Testis (tissue), 2 donors: ENCODE results near the gene EFEMP1.

Experiments used
- CTCF ChIP-seq, 3 experiments: fragments of 450-650 bp in 2 of 3; fragments of 200-600 bp in 1 of 3; sonication (generic) in 1 of 3; IDR thresholded peaks; one replicate each; pipeline ENCODE4 v1.5.1; 2016 to 2019; ENCODE audit warnings: antibody characterized with exemption in 3 of 3, mild to moderate bottlenecking in 2 of 3, moderate library complexity in 1 of 3
- POLR2A ChIP-seq: fragments of 450-650 bp; IDR thresholded peaks from one replicate; pipeline ENCODE4 v1.6.1; 2017; ENCODE audit warnings: antibody characterized with exemption, mild to moderate bottlenecking, moderate library complexity

DNA sequence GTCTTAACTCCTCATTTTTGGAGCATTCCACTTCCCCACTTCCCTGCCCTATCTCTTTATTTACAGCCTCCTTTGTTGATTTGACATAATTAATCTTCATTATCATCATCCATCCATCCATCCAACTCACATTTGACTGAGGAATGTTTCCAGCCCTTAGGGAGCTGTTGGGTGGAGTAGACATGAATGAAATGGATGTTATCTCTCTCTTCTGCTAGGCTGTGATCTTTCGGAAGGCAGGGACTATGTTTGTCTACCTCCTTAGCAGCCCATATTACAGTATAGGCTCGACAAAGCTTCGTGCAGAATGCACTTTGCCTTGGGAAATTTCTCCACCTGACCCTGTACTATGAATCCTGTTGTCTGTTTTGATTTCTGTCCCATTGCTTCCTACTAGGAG, 7.7 kb upstream of the EFEMP1 start:
- no peak for TF ChIP-seq CTCF (IDR thresholded peaks at IDR 0.05)
- no peak for TF ChIP-seq POLR2A
